Stimulated activated CD8-positive, alpha-beta memory T cell treated with anti-CD3 and anti-CD28 coated beads, Interleukin-4, amount 100 ng/mL, for 4 hours (primary cell): ENCODE data around the gene NEDD4.
A peak's percentile ranks its signal among the peaks of the same experiment; 100 is the strongest.
"Not testable (repeated sequence)": the region's sequence is repeated elsewhere in the genome, so short reads cannot be mapped to it uniquely, and the experiment has no call there.

Source experiments
- DNase-seq, 2 donors: peaks; one replicate each; pipeline ENCODE4 v3.0.0-alpha.2; 2020; ENCODE audit warnings: low read depth in 2 of 2, low spot score in 1 of 2

The NEDD4 gene

GRCh38 chr15:55897560-55898336 lies 95.7 kb downstream of the NEDD4 start:
- no peak for DNase-seq

GRCh38 chr15:55894399-55894965 lies 98.9 kb downstream of the NEDD4 start:
- DNase-seq, result no peak

GRCh38 chr15:55893852-55894251 lies 99.6 kb downstream of the NEDD4 start:
- no peak for DNase-seq

GRCh38 chr15:55891196-55891595 lies 102.2 kb downstream of the NEDD4 start:
- no peak for DNase-seq

GRCh38 chr15:55884223-55884622 lies 109.2 kb downstream of the NEDD4 start:
- DNase-seq, result no peak

DNA sequence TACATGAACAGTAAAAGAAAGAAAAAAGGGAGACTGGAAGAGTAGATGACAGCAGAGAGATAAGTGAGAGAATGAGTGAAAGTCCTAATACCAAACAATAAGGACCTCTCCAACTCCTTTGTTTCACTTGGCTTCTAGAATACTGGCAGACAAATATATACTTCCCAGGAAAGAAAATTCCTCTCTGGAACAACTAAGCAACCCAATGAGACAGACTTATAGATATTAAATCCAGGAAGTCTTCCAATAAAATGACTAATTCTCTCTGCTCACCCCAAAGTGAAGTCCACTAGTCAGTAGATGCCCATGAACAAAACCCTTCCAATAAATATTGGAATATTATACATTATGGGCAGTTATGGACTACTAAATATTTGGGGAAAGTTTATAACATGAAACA lies 114.2 kb downstream of the NEDD4 start:
- no peak for DNase-seq

GRCh38 chr15:55873024-55873720 lies 120.2 kb downstream of the NEDD4 start:
- DNase-seq, result no peak

DNA sequence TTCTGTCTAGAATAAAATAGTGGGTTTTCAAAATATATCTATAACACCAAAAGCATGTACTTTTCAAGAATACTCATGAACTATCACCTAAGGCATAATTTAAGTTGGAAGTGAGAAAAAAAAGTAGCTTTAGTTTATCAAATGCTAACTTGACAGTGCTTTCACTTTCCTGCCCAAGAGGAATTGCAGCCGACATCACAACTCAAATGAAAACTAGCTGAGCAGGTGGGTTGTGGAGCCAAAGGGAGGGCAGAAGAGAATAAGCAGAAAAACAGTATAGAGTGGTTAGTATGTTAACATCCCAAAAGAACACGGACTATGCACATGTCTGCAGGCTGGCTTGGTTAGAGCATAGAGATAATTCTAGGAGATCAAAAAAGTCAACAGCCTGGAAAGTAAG lies 120.9 kb downstream of the NEDD4 start:
- no peak for DNase-seq

- no peak for DNase-seq
These were observed 123.8 kb downstream of the NEDD4 start for GRCh38 chr15:55869660-55870059.

DNA sequence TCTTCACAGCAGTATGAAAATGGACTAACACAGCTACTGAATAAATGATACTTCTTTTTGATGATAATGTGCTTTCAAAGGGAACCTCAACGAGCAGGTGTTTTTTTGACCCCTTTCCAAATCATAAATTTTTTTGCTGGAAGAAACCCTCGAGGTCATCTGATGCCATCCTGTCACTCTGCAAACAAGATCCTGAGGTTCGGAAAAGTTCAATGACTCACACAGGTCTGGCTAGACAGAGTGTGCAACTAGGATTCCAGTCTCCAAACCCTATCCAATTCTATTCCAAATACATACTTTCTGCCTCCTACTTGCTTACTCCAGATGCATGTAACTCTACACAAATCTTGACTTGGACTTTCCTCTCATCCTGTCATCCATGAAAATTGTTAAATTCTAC lies 124.7 kb downstream of the NEDD4 start:
- DNase-seq, result no peak

- not testable (repeated sequence) for DNase-seq
These were observed 125.1 kb downstream of the NEDD4 start for GRCh38 chr15:55868291-55868690.

- no peak for DNase-seq
These were observed 129.5 kb downstream of the NEDD4 start for GRCh38 chr15:55863911-55864310.

GRCh38 chr15:55861115-55861514 lies 132.3 kb downstream of the NEDD4 start:
- DNase-seq, result no peak

GRCh38 chr15:55860468-55860867 lies 132.9 kb downstream of the NEDD4 start:
- DNase-seq, result no peak

- DNase-seq, result no peak
These were observed 133.7 kb downstream of the NEDD4 start for GRCh38 chr15:55859681-55860080.

DNA sequence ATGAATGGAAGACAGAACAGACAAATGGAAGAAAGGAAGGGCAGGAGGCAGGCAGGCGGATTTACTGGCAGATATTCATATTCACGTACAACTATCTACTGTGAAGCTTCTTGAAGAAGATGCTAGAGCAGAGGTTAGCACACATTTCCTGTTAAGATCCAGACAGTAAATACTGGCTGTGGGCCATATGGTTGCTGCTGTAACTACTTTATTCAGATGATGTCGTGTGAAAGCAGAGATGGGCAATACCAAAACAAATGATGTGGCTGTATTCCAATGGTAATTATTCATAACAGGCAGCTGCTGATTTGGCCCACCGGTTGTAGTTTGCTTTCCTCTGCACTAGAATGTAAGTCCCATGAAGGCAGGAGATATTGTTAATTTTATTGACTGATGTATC lies 134.8 kb downstream of the NEDD4 start:
- DNase-seq, result no peak

DNA sequence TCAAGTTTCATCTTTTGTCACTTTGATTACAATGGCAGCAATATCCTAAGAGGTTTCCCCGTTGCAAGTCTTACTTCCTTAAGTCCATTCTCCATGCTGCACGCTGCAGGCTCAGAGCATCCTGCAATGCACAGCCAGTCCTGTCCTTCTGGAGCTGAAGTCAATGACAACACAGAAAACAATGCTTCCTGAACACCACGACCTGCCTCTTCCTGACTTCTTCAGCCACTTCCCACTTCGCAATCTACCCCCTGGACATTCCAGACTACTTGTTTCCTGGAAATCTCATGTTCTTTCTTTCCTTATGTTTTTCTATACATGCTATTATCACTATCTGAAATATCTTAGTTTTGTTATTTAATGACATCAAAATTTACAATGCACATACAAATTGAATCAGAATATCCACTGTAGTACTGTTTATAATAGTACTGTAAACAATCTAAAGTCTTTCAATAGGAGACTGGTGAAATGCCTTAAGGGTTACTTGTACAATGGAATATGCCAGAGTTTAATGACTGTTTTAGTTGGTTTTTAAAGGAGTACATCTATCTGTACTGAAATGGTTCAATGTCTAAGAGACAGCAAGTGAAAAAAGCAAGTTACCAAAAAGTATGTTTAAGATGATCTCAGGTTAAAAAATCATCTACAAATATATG lies 136.8 kb downstream of the NEDD4 start:
- DNase-seq, result no peak

DNA sequence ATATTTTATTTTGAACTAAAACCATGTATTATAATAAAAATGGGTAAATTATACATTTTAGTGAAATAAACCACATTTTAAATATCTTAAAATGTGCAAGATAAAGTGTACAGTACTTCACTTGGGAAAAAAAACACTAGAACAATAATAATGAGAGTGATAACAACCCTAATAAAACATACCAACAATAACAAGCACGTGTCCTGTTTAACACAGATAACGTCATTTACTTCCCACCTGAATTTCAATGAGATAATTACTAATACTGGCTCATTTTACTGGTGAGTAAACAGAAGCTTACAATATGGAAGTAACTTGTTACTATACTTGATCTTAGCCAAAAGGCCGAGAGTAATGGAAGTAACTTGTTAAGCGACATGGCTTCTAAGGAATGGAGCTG lies 140.3 kb downstream of the NEDD4 start:
- no peak for DNase-seq

DNA sequence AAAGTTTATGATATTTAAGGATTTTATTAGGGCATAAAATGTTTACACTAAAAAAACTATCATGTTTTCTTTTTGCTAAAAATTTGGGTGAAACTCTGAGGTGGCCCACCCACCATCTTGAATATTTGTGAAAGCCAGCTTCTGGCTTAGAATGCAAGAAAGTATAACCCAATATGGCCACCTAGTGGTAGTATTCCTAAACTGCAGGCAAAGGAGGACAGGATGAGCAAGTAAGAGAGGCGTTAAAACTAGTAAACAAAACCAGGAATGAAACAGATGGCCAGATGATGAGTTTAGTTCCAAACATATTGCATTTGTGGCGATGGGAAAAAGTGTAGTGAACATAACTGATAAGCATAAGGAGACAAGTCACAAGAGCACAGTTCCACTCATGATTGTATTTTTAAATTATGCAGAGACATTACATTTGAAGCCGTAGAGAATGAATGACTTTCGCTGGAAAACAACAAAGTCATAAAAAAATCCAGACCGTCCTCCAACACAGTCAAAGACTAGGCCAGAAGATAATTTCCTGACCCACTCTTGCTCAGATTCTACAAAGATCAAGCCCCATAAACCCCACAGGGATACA lies 147.2 kb downstream of the NEDD4 start:
- DNase-seq, result peak in 1 of 2 donors; percentile 2

- DNase-seq, result not testable (repeated sequence)
These were observed 150.5 kb downstream of the NEDD4 start for GRCh38 chr15:55842897-55843296.

- no peak for DNase-seq
These were observed 157.5 kb downstream of the NEDD4 start for GRCh38 chr15:55835866-55836265.
